Pancreas (tissue), 10 donors: ENCODE data around the gene CYSTM1. TPM values are rescaled to one million over a fixed set of nuclear protein-coding genes. Genes with fewer than 3 reads are reported as not detected.
"Not testable (repeated sequence)": the region's sequence is repeated elsewhere in the genome, so short reads cannot be mapped to it uniquely, and the experiment has no call there.

Source experiments
- ATAC-seq, 4 donors: fragments of 200-7000 bp; cut with Tn5 transposase; one replicate each; pipeline versions ENCODE4 v1.8.0 to v1.9.1; 2020; ENCODE audit warnings: mild to moderate bottlenecking in 4 of 4, moderate library complexity in 4 of 4
- DNase-seq, 6 donors: peaks; one replicate each; pipeline ENCODE4 v3.0.0-alpha.2; 2020
- FAIRE-seq: peaks from 2 replicates; lab custom pipeline; 2012; peaks lifted over from hg19 to GRCh38; lab: Jason Lieb, UNC
- H3K27ac ChIP-seq, 4 donors: fragments of 200-600 bp; sonication (generic); 1 replicate in 3 of 4; 2 replicates in 1 of 4; pipeline versions ENCODE4 v1.5.0 to v1.8.0; 2020
- H3K27me3 ChIP-seq, 4 donors: fragments of 200-600 bp; one replicate each; pipeline ENCODE4 v1.8.0; 2021
- H3K36me3 ChIP-seq, 3 donors: fragments of 200-600 bp; sonication (generic) in 1 of 3; one replicate each; pipeline versions ENCODE4 v1.5.0 to v1.8.0; 2020 to 2021
- H3K4me1 ChIP-seq, 3 donors: fragments of 200-600 bp; one replicate each; pipeline ENCODE4 v1.8.0; 2021
- H3K4me3 ChIP-seq, 4 donors: fragments of 200-600 bp; sonication (generic) in 2 of 4; one replicate each; pipeline versions ENCODE4 v1.5.0 to v1.8.0; 2020 to 2021
- H3K9me3 ChIP-seq, 4 donors: fragments of 200-600 bp; one replicate each; pipeline ENCODE4 v1.8.0; 2021
- CTCF ChIP-seq, 4 donors: fragments of 200-600 bp; sonication (generic) in 3 of 4; IDR thresholded peaks; one replicate each; pipeline versions ENCODE4 v1.5.0 to v1.8.0; 2021; ENCODE audit warnings: antibody characterized with exemption in 4 of 4
- WGBS, 2 donors: extraction: QIAGEN DNeasy Blood & Tissue Kit; methylation state at CpG; one replicate each; pipeline ENCODE4 v1.1.7; 2013; 5-methylcytosine and 5-hydroxymethylcytosine counted together
- intact Hi-C, 3 donors: fragments of 100-400 bp; cut with DNase I; formaldehyde crosslinking; loops; one replicate each; pipeline versions ENCODE4 v1.11.1 to v1.14.2; 2022
- polyA plus RNA-seq, 2 donors: library from polyadenylated mRNA; stranded (reverse); fragments of 200-250 nt; gene quantifications; one replicate each; pipeline ENCODE4 v1.2.3, GENCODE V29; 2013
- total RNA-seq, 6 donors: library from RNA; stranded (reverse); fragmentation: NEBNext Ultra II Directional in 4 of 6; extraction: Animal tissue kit (Norgen Biotek cat#: 25700) in 4 of 6; gene quantifications; one replicate each; pipeline versions ENCODE4 v1.2.1 to v1.2.4, GENCODE V29; 2021 to 2023
- donor health status: healthy with polysubstance abuse.
- donor health status: DM: no; HTN: no; CAD: no; lungs with moderate emphysema.
- donor health status: DM: no; HTN: no; CAD: no.
- donor health status: control.
- donor health status: control.
- donor health status: Bipolar disorder and iron deficiency.
- donor health status: DM: yes; HTN: yes; CAD: no.
- donor health status: DM: no; HTN: no; CAD: no.
- donor health status: DM: no; HTN: no; CAD: no.
- donor health status: DM: yes; HTN: yes; CAD: no.

The CYSTM1 gene
- total and polyA plus RNA-seq, 8 donors = 30.2 to 185 (median 52.8) TPM

- DNase-seq (no peak), ATAC-seq (no peak), FAIRE-seq (no peak)
- H3K4me1 ChIP-seq = peaks cover 0 to 6% (median 0%) of the 10 kb centered on the region in 3 donors
- no peak overlapping the region for H3K4me3 ChIP-seq
- no peak for TF ChIP-seq CTCF (IDR thresholded peaks at IDR 0.05)
- no peak overlapping the region for H3K27ac ChIP-seq
- 75 to 78% methylated on average over 23 of the region's 23 CpGs for WGBS, 2 donors
- no peaks in the 10 kb centered on the region for H3K27me3 ChIP-seq
- intact Hi-C loops = loop anchor here in 1 of 3 donors (5.0 to 10.0 kb wide), 3 partner anchors 70 to 368 kb away; no protein-coding TSS in a partner anchor
- no peaks in the 10 kb centered on the region for H3K36me3 ChIP-seq
- no peaks in the 10 kb centered on the region for H3K9me3 ChIP-seq
Measured at GRCh38 chr5:140152022-140152999, 22.7 kb upstream of the CYSTM1 start.

GRCh38 chr5:140153255-140153654 is 21.7 kb upstream of the CYSTM1 start:
- no peak for ATAC-seq
- no peak for DNase-seq
- intact Hi-C loops = loop anchor here in 1 of 3 donors (5.0 to 10.0 kb wide), 3 partner anchors 71 to 368 kb away; no protein-coding TSS in a partner anchor
- Histone ChIP-seq H3K4me3 (no peak overlapping the region), H3K4me1 (peaks cover 0 to 6% (median 0%) of the 10 kb centered on the region in 3 donors), H3K36me3 (no peaks in the 10 kb centered on the region), H3K27ac (no peak overlapping the region), H3K9me3 (no peaks in the 10 kb centered on the region), H3K27me3 (no peaks in the 10 kb centered on the region)
- 75 to 76% methylated on average over 7 of the region's 7 CpGs for WGBS, 2 donors
- FAIRE-seq = no peak
- TF ChIP-seq CTCF (IDR thresholded peaks at IDR 0.05) = no peak

GRCh38 chr5:140153905-140154304 is 21.1 kb upstream of the CYSTM1 start:
- no peak for ATAC-seq
- WGBS, 2 donors = 83 to 89% methylated on average over 8 of the region's 8 CpGs

GRCh38 chr5:140154710-140155381 is 20.1 kb upstream of the CYSTM1 start:
- H3K27ac ChIP-seq, DNase-seq, H3K36me3 ChIP-seq, FAIRE-seq, H3K27me3 ChIP-seq, H3K9me3 ChIP-seq, ATAC-seq, H3K4me3 ChIP-seq, H3K4me1 ChIP-seq: not testable (repeated sequence)
- intact Hi-C loops = loop anchor here in 2 of 3 donors (5.0 to 10.0 kb wide), 4 partner anchors 73 to 370 kb away; no protein-coding TSS in a partner anchor
- 86 to 91% methylated on average over 21 of the region's 21 CpGs for WGBS, 2 donors

More at GRCh38 chr5:140153905-140154304, 21.1 kb upstream of the CYSTM1 start:
- FAIRE-seq (no peak), DNase-seq (no peak)
- no peak for TF ChIP-seq CTCF (IDR thresholded peaks at IDR 0.05)
- no peaks in the 10 kb centered on the region for H3K36me3 ChIP-seq
- H3K9me3 ChIP-seq = no peaks in the 10 kb centered on the region
- H3K4me1 ChIP-seq = peaks cover 0 to 6% (median 0%) of the 10 kb centered on the region in 3 donors
- no peak overlapping the region for H3K4me3 ChIP-seq
- no peak overlapping the region for H3K27ac ChIP-seq
- H3K27me3 ChIP-seq = no peaks in the 10 kb centered on the region
- intact Hi-C loops = loop anchor here in 1 of 3 donors (5.0 to 10.0 kb wide), 3 partner anchors 72 to 369 kb away; no protein-coding TSS in a partner anchor
